Stimulated activated CD4-positive, alpha-beta T cell treated with anti-CD3 and anti-CD28 coated beads, Interleukin-15, amount 100 ng/mL, for 1 hour (primary cell): ENCODE results near the gene SLC27A3.
"Not testable (repeated sequence)": the region's sequence is repeated elsewhere in the genome, so short reads cannot be mapped to it uniquely, and the experiment has no call there.

ENCODE experiments used
- DNase-seq, 2 donors: peaks; one replicate each; pipeline ENCODE4 v3.0.0-alpha.2; 2020; ENCODE audit warnings: low read depth in 1 of 2, low spot score in 1 of 2

The SLC27A3 gene

GRCh38 chr1:153779781-153780541, 4.8 kb downstream of the SLC27A3 start:
- DNase-seq: no peak

GRCh38 chr1:153780551-153780950, 5.3 kb downstream of the SLC27A3 start:
- no peak for DNase-seq

- DNase-seq: not testable (repeated sequence)
These were observed 7.4 kb downstream of the SLC27A3 start for GRCh38 chr1:153782648-153783047.

GRCh38 chr1:153783233-153784190, 8.3 kb downstream of the SLC27A3 start:
- DNase-seq: peak; percentile 85 to 89

- no peak for DNase-seq
These were observed 11.0 kb downstream of the SLC27A3 start for GRCh38 chr1:153786038-153786790.

- no peak for DNase-seq
These were observed 14.3 kb downstream of the SLC27A3 start for GRCh38 chr1:153789478-153790034.

- no peak for DNase-seq
These were observed 15.2 kb downstream of the SLC27A3 start for GRCh38 chr1:153790313-153790965.

- no peak for DNase-seq
These were observed 15.9 kb downstream of the SLC27A3 start for GRCh38 chr1:153790966-153791647.

GRCh38 chr1:153791648-153792253, 16.5 kb downstream of the SLC27A3 start:
- DNase-seq: no peak

- no peak for DNase-seq
These were observed 17.4 kb downstream of the SLC27A3 start for GRCh38 chr1:153792631-153793041.

GRCh38 chr1:153793261-153793972, 18.2 kb downstream of the SLC27A3 start:
- no peak for DNase-seq

GRCh38 chr1:153793973-153794615, 18.9 kb downstream of the SLC27A3 start:
- DNase-seq: no peak

GRCh38 chr1:153794624-153795329, 19.6 kb downstream of the SLC27A3 start:
- no peak for DNase-seq

GRCh38 chr1:153795330-153795837, 20.2 kb downstream of the SLC27A3 start:
- DNase-seq: no peak

- no peak for DNase-seq
These were observed 21.0 kb downstream of the SLC27A3 start for GRCh38 chr1:153795934-153796785.

- DNase-seq: peak; percentile 56 to 58
These were observed 21.8 kb downstream of the SLC27A3 start for GRCh38 chr1:153796786-153797659.
